ENCODE data around the gene CEMIP2. TPM values are rescaled to one million over a fixed set of nuclear protein-coding genes. Genes with fewer than 3 reads are reported as not detected.

CEMIP2 gene
- total RNA-seq, 1 experiment from 2014 or later = 17.7 TPM

DNA sequence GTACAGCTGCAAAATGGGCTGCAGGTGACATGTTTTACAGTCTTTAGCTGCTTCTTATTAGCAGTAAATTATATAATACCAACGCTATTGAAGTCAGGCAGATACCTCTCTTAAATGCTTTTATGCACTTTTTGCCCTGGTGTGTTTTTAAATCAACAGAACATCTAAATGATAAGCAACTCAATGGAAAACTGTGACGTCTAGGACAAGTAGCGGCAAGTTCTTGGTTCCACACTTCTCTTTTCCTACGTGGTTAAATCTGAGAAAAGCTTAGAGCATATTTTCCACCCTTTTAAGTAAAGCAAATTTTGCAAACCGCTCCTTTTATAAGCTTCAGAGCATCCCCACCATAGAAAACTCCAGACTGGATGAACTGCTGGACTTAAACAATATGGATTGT, 58.1 kb downstream of the CEMIP2 start:
- ChIA-PET CTCF (interaction anchor here (0.7 to 15.6 kb wide), 7 partner anchors 10 to 1490 kb away, joined by 3 to 162 read pairs (median 8); no protein-coding TSS in a partner anchor), POLR2A (interaction anchor here (1.0 to 1.1 kb wide), 2 partner anchors 26 to 31 kb away, joined by 3 to 4 read pairs; no protein-coding TSS in a partner anchor)
- BruUV-seq (replicated peaks) = no TSS peak
- Mint-ChIP-seq H3K36me3 (ENCODE audit: insufficient read depth, unreplicated experiment) (peaks cover 48% of the 10 kb centered on the region), H3K4me1 (ENCODE audit: insufficient read depth, unreplicated experiment) (no peaks in the 10 kb centered on the region), H3K27me3 (ENCODE audit: insufficient read depth, unreplicated experiment) (no peaks in the 10 kb centered on the region), H3K9me3 (ENCODE audit: unreplicated experiment) (no peaks in the 10 kb centered on the region), H3K27ac (ENCODE audit: low read depth, unreplicated experiment) (no peak overlapping the region), H3K4me3 (ENCODE audit: unreplicated experiment) (no peak overlapping the region)
- intact Hi-C loops (cut with micrococcal nuclease) = loop anchor here (10.0 kb wide), 1 partner anchor 425 kb away; no protein-coding TSS in a partner anchor
- DNase-seq (ENCODE audit: unreplicated experiment) = no peak
- TF ChIP-seq CTCF (IDR thresholded peaks at IDR 0.05; ENCODE audit: unreplicated experiment) = no peak

- BruUV-seq (replicated peaks) = no TSS peak
- ChIA-PET POLR2A (interaction anchor here (1.1 kb wide), 2 partner anchors 25 to 41 kb away, joined by 3 read pairs; no protein-coding TSS in a partner anchor), CTCF (interaction anchor here (0.7 to 15.6 kb wide), 7 partner anchors 11 to 1491 kb away, joined by 3 to 162 read pairs (median 8); no protein-coding TSS in a partner anchor)
- no peak for TF ChIP-seq CTCF (IDR thresholded peaks at IDR 0.05; ENCODE audit: unreplicated experiment)
- no peak overlapping the region for H3K27ac Mint-ChIP-seq (ENCODE audit: low read depth, unreplicated experiment)
- no peak for DNase-seq (ENCODE audit: unreplicated experiment)
- no peaks in the 10 kb centered on the region for H3K4me1 Mint-ChIP-seq (ENCODE audit: insufficient read depth, unreplicated experiment)
- no peaks in the 10 kb centered on the region for H3K27me3 Mint-ChIP-seq (ENCODE audit: insufficient read depth, unreplicated experiment)
- intact Hi-C loops (cut with micrococcal nuclease) = no loop called here
- H3K36me3 Mint-ChIP-seq (ENCODE audit: insufficient read depth, unreplicated experiment) = peaks cover 55% of the 10 kb centered on the region
- H3K9me3 Mint-ChIP-seq (ENCODE audit: unreplicated experiment) = no peaks in the 10 kb centered on the region
- no peak overlapping the region for H3K4me3 Mint-ChIP-seq (ENCODE audit: unreplicated experiment)
These were observed 58.9 kb downstream of the CEMIP2 start for GRCh38 chr9:71709384-71709783.

- POLR2A ChIA-PET = interaction anchor here (0.6 to 1.6 kb wide), 3 partner anchors 10 to 61 kb away, joined by 3 to 4 read pairs (median 4); no protein-coding TSS in a partner anchor
- intact Hi-C loops (cut with micrococcal nuclease) = no loop called here
- TF ChIP-seq CTCF (IDR thresholded peaks at IDR 0.05; ENCODE audit: unreplicated experiment) = no peak
- H3K27me3 Mint-ChIP-seq (ENCODE audit: insufficient read depth, unreplicated experiment) = no peaks in the 10 kb centered on the region
- DNase-seq (ENCODE audit: unreplicated experiment) = no peak
- no TSS peak for BruUV-seq (replicated peaks)
- no peak overlapping the region for H3K27ac Mint-ChIP-seq (ENCODE audit: low read depth, unreplicated experiment)
- H3K4me1 Mint-ChIP-seq (ENCODE audit: insufficient read depth, unreplicated experiment) = peaks cover 17% of the 10 kb centered on the region
- peaks cover 26% of the 10 kb centered on the region for H3K36me3 Mint-ChIP-seq (ENCODE audit: insufficient read depth, unreplicated experiment)
- H3K9me3 Mint-ChIP-seq (ENCODE audit: unreplicated experiment) = no peaks in the 10 kb centered on the region
- CTCF ChIA-PET = interaction anchor here (0.6 to 15.6 kb wide), 6 partner anchors 10 to 216 kb away, joined by 3 to 162 read pairs (median 4); no protein-coding TSS in a partner anchor
- H3K4me3 Mint-ChIP-seq (ENCODE audit: unreplicated experiment) = no peak overlapping the region
These were observed 62.1 kb downstream of the CEMIP2 start for GRCh38 chr9:71706176-71706575.

DNA sequence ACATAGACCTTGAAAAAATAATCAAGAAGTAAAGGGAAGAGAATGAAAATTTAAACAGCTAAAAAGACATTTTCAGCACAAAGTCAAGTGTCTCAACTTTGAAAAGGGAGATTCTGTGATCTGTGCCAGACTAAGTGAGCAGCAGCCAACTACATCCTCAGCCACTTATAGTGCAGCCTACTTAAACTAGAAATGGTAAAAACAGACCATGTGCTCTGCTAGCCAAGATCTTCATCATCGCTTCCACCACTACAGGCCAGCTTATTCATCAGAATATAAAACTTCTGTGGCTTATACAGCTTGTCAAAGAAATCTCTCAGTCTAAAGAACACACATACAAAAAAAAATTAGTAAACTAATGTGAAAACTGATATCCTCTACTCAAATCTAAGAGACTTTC, 63.5 kb downstream of the CEMIP2 start:
- no peak for TF ChIP-seq CTCF (IDR thresholded peaks at IDR 0.05; ENCODE audit: unreplicated experiment)
- Mint-ChIP-seq H3K36me3 (ENCODE audit: insufficient read depth, unreplicated experiment) (peaks cover 40% of the 10 kb centered on the region), H3K27ac (ENCODE audit: low read depth, unreplicated experiment) (no peak overlapping the region), H3K9me3 (ENCODE audit: unreplicated experiment) (no peaks in the 10 kb centered on the region), H3K27me3 (ENCODE audit: insufficient read depth, unreplicated experiment) (no peaks in the 10 kb centered on the region), H3K4me3 (ENCODE audit: unreplicated experiment) (no peak overlapping the region), H3K4me1 (ENCODE audit: insufficient read depth, unreplicated experiment) (peaks cover 17% of the 10 kb centered on the region)
- intact Hi-C loops (cut with micrococcal nuclease) = no loop called here
- POLR2A ChIA-PET = interaction anchor here (1.1 to 2.1 kb wide), 2 partner anchors 24 to 28 kb away, joined by 3 to 6 read pairs; no protein-coding TSS in a partner anchor
- no TSS peak for BruUV-seq (replicated peaks)
- CTCF ChIA-PET = interaction anchor here (0.6 to 4.4 kb wide), 6 partner anchors 9 to 199 kb away, joined by 3 to 27 read pairs (median 6); no protein-coding TSS in a partner anchor
- DNase-seq (ENCODE audit: unreplicated experiment) = no peak

Data from MCF 10A (cell line).